ENCODE measurements around the gene NFE2.

DNA sequence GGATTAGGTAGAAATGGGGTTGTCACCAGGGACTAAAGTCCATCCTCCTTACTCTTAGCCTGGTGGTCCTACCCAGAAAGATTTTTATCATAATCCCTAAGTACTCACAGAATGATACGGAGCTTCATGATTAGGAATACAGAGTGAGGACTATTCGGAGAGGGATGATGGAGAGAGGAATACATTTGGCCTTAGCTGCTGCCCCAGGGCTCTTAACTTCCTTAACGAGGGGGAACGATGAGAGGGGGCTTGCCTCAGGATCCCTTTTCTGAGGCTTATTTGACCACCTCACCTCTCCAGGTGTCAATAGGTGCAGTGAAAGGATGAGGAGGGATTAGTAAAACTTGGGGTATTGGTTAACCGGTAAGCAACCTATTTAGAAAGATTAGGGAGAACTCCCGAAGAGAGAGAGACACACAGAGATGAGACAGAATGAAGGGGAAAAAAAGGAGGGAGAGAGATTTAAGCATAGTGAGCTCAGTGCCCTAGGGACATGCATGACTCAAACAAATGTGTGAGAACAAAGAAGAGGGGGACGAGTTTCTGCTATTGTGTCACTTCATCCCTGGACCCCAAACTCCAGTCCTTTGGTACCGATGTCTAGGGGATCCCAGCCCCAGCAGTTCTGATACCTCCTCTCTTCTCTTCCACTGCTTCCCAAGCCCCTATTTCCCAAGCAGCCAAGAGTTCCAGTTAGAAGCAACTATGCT lies 1.1 kb downstream of the NFE2 start:
- no peak for TF ChIP-seq CTCF (conservative IDR thresholded peaks at IDR 0.05; ENCODE audit: low read depth, low read length)
- no peak for TF ChIP-seq EZH2 (IDR thresholded peaks at IDR 0.05; ENCODE audit: borderline replicate concordance, low read depth, low read length, poor library complexity, severe bottlenecking)

Measured in A673 (cell line).